ENCODE results near the gene TMEM150A.

Gene TMEM150A

GRCh38 chr2:85628658-85629057, 26.2 kb upstream of the TMEM150A start:
- TF ChIP-seq ZFX (IDR thresholded peaks at IDR 0.05; ENCODE audit: borderline replicate concordance) = no peak
- no peak overlapping the region for H3K27ac ChIP-seq

GRCh38 chr2:85623991-85624390, 21.5 kb upstream of the TMEM150A start:
- no peak overlapping the region for H3K27ac ChIP-seq
- no peak for TF ChIP-seq ZFX (IDR thresholded peaks at IDR 0.05; ENCODE audit: borderline replicate concordance)
- TF ChIP-seq CTCF (IDR thresholded peaks at IDR 0.05) = no peak

GRCh38 chr2:85621338-85621737, 18.8 kb upstream of the TMEM150A start:
- no peak overlapping the region for H3K27ac ChIP-seq
- TF ChIP-seq ZFX (IDR thresholded peaks at IDR 0.05; ENCODE audit: borderline replicate concordance) (no peak), CTCF (IDR thresholded peaks at IDR 0.05) (no peak)

GRCh38 chr2:85619617-85620016, 17.1 kb upstream of the TMEM150A start:
- TF ChIP-seq ZFX (IDR thresholded peaks at IDR 0.05; ENCODE audit: borderline replicate concordance) (no peak), CTCF (IDR thresholded peaks at IDR 0.05) (no peak)
- no peak overlapping the region for H3K27ac ChIP-seq

GRCh38 chr2:85617723-85618122, 15.2 kb upstream of the TMEM150A start:
- H3K27ac ChIP-seq = peak overlapping the region; percentile 91; the same call in 1 of the 2 replicates

GRCh38 chr2:85615413-85615728, 12.9 kb upstream of the TMEM150A start:
- TF ChIP-seq ZFX (IDR thresholded peaks at IDR 0.05; ENCODE audit: borderline replicate concordance) = no peak
- TF ChIP-seq CTCF (IDR thresholded peaks at IDR 0.05) = no peak
- peak overlapping the region; percentile 91 for H3K27ac ChIP-seq

- peak overlapping the region; percentile 91 for H3K27ac ChIP-seq
These were observed 12.3 kb upstream of the TMEM150A start for GRCh38 chr2:85614757-85615156.

- TF ChIP-seq ZFX (IDR thresholded peaks at IDR 0.05; ENCODE audit: borderline replicate concordance) = no peak
- no peak for TF ChIP-seq CTCF (IDR thresholded peaks at IDR 0.05)
- peak overlapping the region; percentile 91 for H3K27ac ChIP-seq
These were observed 11.4 kb upstream of the TMEM150A start for GRCh38 chr2:85613717-85614515.
